ENCODE results near the gene LRCOL1.

The LRCOL1 gene

DNA sequence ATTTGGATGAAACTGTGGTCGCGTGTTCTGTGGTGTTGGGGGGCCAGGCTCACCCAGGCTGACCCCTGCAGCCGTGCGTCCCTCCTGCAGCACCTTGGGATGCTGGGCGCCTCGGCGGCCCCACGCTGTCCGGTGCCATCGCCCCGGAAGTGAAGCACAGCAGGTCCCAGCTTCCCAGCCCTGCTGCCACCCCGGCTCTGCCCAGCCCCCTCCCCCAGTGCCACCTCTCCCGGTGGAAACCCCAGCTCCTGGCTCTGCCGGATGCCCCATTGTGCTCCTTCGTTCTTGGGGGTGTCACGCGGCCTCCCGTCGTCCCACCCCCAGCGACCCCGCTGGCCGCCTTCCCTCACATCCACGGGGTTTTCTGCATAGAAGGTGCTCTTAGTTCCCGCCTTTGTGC, 25.2 kb downstream of the LRCOL1 start:
- no peak for DNase-seq (ENCODE audit: low read depth)
- no peak overlapping the region for H3K4me3 ChIP-seq (replicated peaks; ENCODE audit: low read depth, low read length)
- TF ChIP-seq, protein P1, sequence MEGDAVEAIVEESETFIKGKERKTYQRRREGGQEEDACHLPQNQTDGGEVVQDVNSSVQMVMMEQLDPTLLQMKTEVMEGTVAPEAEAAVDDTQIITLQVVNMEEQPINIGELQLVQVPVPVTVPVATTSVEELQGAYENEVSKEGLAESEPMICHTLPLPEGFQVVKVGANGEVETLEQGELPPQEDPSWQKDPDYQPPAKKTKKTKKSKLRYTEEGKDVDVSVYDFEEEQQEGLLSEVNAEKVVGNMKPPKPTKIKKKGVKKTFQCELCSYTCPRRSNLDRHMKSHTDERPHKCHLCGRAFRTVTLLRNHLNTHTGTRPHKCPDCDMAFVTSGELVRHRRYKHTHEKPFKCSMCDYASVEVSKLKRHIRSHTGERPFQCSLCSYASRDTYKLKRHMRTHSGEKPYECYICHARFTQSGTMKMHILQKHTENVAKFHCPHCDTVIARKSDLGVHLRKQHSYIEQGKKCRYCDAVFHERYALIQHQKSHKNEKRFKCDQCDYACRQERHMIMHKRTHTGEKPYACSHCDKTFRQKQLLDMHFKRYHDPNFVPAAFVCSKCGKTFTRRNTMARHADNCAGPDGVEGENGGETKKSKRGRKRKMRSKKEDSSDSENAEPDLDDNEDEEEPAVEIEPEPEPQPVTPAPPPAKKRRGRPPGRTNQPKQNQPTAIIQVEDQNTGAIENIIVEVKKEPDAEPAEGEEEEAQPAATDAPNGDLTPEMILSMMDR (IDR thresholded peaks at IDR 0.05; ENCODE audit: low read length, missing control alignments): no peak

DNA sequence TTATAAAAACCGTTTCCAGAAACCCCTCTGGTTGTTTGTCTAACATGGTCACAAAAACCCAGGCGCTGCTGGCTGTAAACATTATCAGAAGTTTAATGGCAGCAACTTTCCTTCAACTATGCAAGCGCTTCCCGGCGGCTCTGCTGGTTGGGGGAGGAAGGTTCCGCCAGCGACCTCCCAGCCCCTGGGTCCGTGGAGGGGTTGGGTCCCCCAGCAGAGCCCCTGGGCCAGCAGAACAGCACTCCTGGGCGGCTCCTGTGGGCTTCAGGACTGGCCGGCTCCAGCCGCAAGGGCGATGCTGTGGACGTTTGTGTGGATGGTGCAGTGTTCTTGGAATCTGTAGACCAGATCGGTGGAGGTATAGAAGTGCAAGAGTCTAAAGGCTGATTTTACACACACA, 26.0 kb downstream of the LRCOL1 start:
- no peak overlapping the region for H3K4me3 ChIP-seq (replicated peaks; ENCODE audit: low read depth, low read length)
- DNase-seq (ENCODE audit: low read depth): no peak
- TF ChIP-seq, protein P1 (IDR thresholded peaks at IDR 0.05; ENCODE audit: low read length, missing control alignments): no peak

DNA sequence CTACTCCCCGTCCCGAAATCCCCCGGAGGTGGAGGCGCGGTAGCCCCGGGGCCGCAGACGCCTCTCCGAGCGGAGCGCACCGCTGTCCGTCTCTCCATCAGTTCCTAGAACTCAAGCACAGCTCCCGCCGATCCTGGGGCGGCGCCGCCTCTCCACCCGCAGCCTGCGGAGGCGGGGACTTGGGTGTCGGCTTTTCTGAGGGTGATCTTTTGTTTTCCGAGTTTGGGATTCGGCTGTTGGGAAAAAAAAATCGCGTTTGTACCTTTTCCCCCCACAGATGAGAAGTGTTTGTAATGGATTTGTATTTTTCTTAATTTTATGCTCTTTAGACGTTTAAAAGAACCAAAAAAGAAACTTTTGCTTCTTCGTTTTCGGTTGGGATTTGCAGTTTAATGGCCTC, 26.6 kb downstream of the LRCOL1 start:
- no peak overlapping the region for H3K4me3 ChIP-seq (replicated peaks; ENCODE audit: low read depth, low read length)
- TF ChIP-seq, protein P1 (IDR thresholded peaks at IDR 0.05; ENCODE audit: low read length, missing control alignments): no peak
- DNase-seq (ENCODE audit: low read depth): no peak

- no peak overlapping the region for H3K4me3 ChIP-seq (replicated peaks; ENCODE audit: low read depth, low read length)
- TF ChIP-seq, protein P1 (IDR thresholded peaks at IDR 0.05; ENCODE audit: low read length, missing control alignments): no peak
- no peak for DNase-seq (ENCODE audit: low read depth)
Measured at GRCh38 chr12:132583411-132583710, 27.0 kb downstream of the LRCOL1 start.

DNA sequence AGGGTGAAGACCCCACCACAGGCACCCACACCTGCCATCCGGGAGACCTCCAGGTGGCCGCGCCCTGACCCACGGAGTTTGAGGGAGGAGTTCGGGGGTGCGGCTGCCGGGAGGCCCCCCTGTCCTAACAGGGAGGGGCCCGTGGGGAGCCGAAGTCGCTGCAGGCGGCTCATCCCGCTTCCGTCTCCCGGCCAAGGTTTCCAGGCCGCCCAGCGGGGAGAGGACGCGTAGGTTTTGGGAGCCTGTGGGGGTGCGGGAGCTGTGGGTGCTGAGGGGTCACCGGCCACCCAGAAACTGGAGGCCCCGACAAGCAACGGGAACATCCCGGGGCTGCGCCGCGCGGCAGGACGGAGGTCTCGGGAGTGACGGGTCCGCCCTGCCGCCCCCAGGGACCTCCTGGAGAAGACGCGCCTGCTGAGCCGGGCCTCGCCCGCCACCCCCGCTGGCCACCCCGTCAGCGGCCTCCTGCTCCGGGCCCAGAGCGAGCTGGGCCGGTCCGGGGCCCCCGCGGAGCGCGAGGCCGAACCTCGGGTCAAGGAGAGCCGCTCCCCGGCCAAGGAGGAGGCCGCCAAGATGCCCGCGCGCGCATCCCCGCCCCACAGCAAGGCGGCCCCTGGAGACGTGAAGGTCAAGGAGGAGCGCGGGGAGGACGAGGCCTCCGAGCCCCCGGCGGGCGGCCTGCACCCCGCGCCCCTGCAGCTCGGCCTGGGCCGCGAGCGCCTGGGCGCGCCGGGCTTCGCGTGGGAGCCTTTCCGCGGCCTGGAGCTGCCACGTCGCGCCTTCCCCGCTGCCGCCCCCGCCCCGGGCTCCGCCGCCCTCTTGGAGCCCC, 27.6 kb downstream of the LRCOL1 start:
- DNase-seq (ENCODE audit: low read depth): no peak
- no peak overlapping the region for H3K4me3 ChIP-seq (replicated peaks; ENCODE audit: low read depth, low read length)
- TF ChIP-seq, protein P1 (IDR thresholded peaks at IDR 0.05; ENCODE audit: low read length, missing control alignments): no peak

- H3K4me3 ChIP-seq (replicated peaks; ENCODE audit: low read depth, low read length): no peak overlapping the region
- DNase-seq (ENCODE audit: low read depth): no peak
- TF ChIP-seq, protein P1 (IDR thresholded peaks at IDR 0.05; ENCODE audit: low read length, missing control alignments): no peak
Measured at GRCh38 chr12:132582058-132582420, 28.3 kb downstream of the LRCOL1 start.

Measured in fibroblast of pulmonary artery (primary cell).